ENCODE results near the gene PRSS57.
"Not testable (repeated sequence)": the region's sequence is repeated elsewhere in the genome, so short reads cannot be mapped to it uniquely, and the experiment has no call there.

The PRSS57 gene

GRCh38 chr19:676339-677105 is 18.7 kb downstream of the PRSS57 start, which contains the start of gene FSTL3:
TSS of gene FSTL3 (plus strand) at chr19:676392. CDS start at chr19:676424, 32 bp downstream.
- Histone ChIP-seq H3K27me3 (ENCODE audit: control insufficient read depth, insufficient read depth, low read length) (peaks cover 7% of the 10 kb centered on the region), H3K9me3 (ENCODE audit: control insufficient read depth, insufficient read depth, low read length) (no peaks in the 10 kb centered on the region), H3K9ac (ENCODE audit: low read depth, low read length) (no peak within 1 kb of the TSS), H3K4me1 (ENCODE audit: control insufficient read depth, insufficient read depth, low read length) (no peaks in the 10 kb centered on the region), H3K36me3 (ENCODE audit: control insufficient read depth, insufficient read depth, low read length) (no peaks in the 10 kb centered on the region), H3K4me3 (ENCODE audit: low read depth, low read length) (no peak within 1 kb of the TSS)

GRCh38 chr19:676007-676338 is 19.3 kb downstream of the PRSS57 start:
- H3K9ac ChIP-seq (ENCODE audit: low read depth, low read length) = no peak overlapping the region
- H3K27me3 ChIP-seq (ENCODE audit: control insufficient read depth, insufficient read depth, low read length) = peaks cover 7% of the 10 kb centered on the region

GRCh38 chr19:674282-675151 is 20.7 kb downstream of the PRSS57 start:
- Histone ChIP-seq H3K4me3 (ENCODE audit: low read depth, low read length) (no peak overlapping the region), H3K9me3 (ENCODE audit: control insufficient read depth, insufficient read depth, low read length) (no peaks in the 10 kb centered on the region), H3K36me3 (ENCODE audit: control insufficient read depth, insufficient read depth, low read length) (no peaks in the 10 kb centered on the region), H3K27me3 (ENCODE audit: control insufficient read depth, insufficient read depth, low read length) (peaks cover 7% of the 10 kb centered on the region), H3K4me1 (ENCODE audit: control insufficient read depth, insufficient read depth, low read length) (no peaks in the 10 kb centered on the region), H3K9ac (ENCODE audit: low read depth, low read length) (no peak overlapping the region)

More at GRCh38 chr19:676007-676338, 19.3 kb downstream of the PRSS57 start:
- no peaks in the 10 kb centered on the region for H3K9me3 ChIP-seq (ENCODE audit: control insufficient read depth, insufficient read depth, low read length)
- H3K4me3 ChIP-seq (ENCODE audit: low read depth, low read length) = no peak overlapping the region
- no peaks in the 10 kb centered on the region for H3K36me3 ChIP-seq (ENCODE audit: control insufficient read depth, insufficient read depth, low read length)
- H3K4me1 ChIP-seq (ENCODE audit: control insufficient read depth, insufficient read depth, low read length) = no peaks in the 10 kb centered on the region

- H3K4me3 ChIP-seq (ENCODE audit: low read depth, low read length) = no peak overlapping the region
- no peaks in the 10 kb centered on the region for H3K9me3 ChIP-seq (ENCODE audit: control insufficient read depth, insufficient read depth, low read length)
- no peak overlapping the region for H3K9ac ChIP-seq (ENCODE audit: low read depth, low read length)
- peaks cover 2% of the 10 kb centered on the region for H3K27me3 ChIP-seq (ENCODE audit: control insufficient read depth, insufficient read depth, low read length)
- no peaks in the 10 kb centered on the region for H3K36me3 ChIP-seq (ENCODE audit: control insufficient read depth, insufficient read depth, low read length)
- H3K4me1 ChIP-seq (ENCODE audit: control insufficient read depth, insufficient read depth, low read length) = no peaks in the 10 kb centered on the region
Measured at GRCh38 chr19:670609-671075, 24.6 kb downstream of the PRSS57 start.

- not testable (repeated sequence) for H3K4me3 ChIP-seq (ENCODE audit: low read depth, low read length); H3K27me3 ChIP-seq (ENCODE audit: control insufficient read depth, insufficient read depth, low read length); H3K4me1 ChIP-seq (ENCODE audit: control insufficient read depth, insufficient read depth, low read length); H3K9me3 ChIP-seq (ENCODE audit: control insufficient read depth, insufficient read depth, low read length); H3K9ac ChIP-seq (ENCODE audit: low read depth, low read length); H3K36me3 ChIP-seq (ENCODE audit: control insufficient read depth, insufficient read depth, low read length)
Measured at GRCh38 chr19:668675-669434, 26.4 kb downstream of the PRSS57 start.

GRCh38 chr19:666985-667573 is 28.2 kb downstream of the PRSS57 start:
- not testable (repeated sequence) for H3K27me3 ChIP-seq (ENCODE audit: control insufficient read depth, insufficient read depth, low read length); H3K9ac ChIP-seq (ENCODE audit: low read depth, low read length); H3K36me3 ChIP-seq (ENCODE audit: control insufficient read depth, insufficient read depth, low read length); H3K4me1 ChIP-seq (ENCODE audit: control insufficient read depth, insufficient read depth, low read length); H3K9me3 ChIP-seq (ENCODE audit: control insufficient read depth, insufficient read depth, low read length); H3K4me3 ChIP-seq (ENCODE audit: low read depth, low read length)

- Histone ChIP-seq H3K4me3 (ENCODE audit: low read depth, low read length) (no peak overlapping the region), H3K9me3 (ENCODE audit: control insufficient read depth, insufficient read depth, low read length) (no peaks in the 10 kb centered on the region), H3K9ac (ENCODE audit: low read depth, low read length) (peak overlapping the region; percentile 12), H3K27me3 (ENCODE audit: control insufficient read depth, insufficient read depth, low read length) (peaks cover 2% of the 10 kb centered on the region), H3K36me3 (ENCODE audit: control insufficient read depth, insufficient read depth, low read length) (peaks cover 1% of the 10 kb centered on the region), H3K4me1 (ENCODE audit: control insufficient read depth, insufficient read depth, low read length) (peaks cover 2% of the 10 kb centered on the region)
Measured at GRCh38 chr19:664913-665443, 30.3 kb downstream of the PRSS57 start.

GRCh38 chr19:663682-664117 is 31.6 kb downstream of the PRSS57 start:
- Histone ChIP-seq H3K9ac (ENCODE audit: low read depth, low read length) (peak overlapping the region; percentile 73), H3K27me3 (ENCODE audit: control insufficient read depth, insufficient read depth, low read length) (peaks cover 2% of the 10 kb centered on the region), H3K9me3 (ENCODE audit: control insufficient read depth, insufficient read depth, low read length) (no peaks in the 10 kb centered on the region), H3K36me3 (ENCODE audit: control insufficient read depth, insufficient read depth, low read length) (peaks cover 6% of the 10 kb centered on the region), H3K4me1 (ENCODE audit: control insufficient read depth, insufficient read depth, low read length) (peaks cover 2% of the 10 kb centered on the region), H3K4me3 (ENCODE audit: low read depth, low read length) (peak overlapping the region; percentile 70)

- no peaks in the 10 kb centered on the region for H3K9me3 ChIP-seq (ENCODE audit: control insufficient read depth, insufficient read depth, low read length)
- peak within 1 kb of the TSS; percentile 81 for H3K9ac ChIP-seq (ENCODE audit: low read depth, low read length)
- peaks cover 2% of the 10 kb centered on the region for H3K27me3 ChIP-seq (ENCODE audit: control insufficient read depth, insufficient read depth, low read length)
- H3K4me1 ChIP-seq (ENCODE audit: control insufficient read depth, insufficient read depth, low read length) = peaks cover 2% of the 10 kb centered on the region
- peak within 1 kb of the TSS; percentile 71 for H3K4me3 ChIP-seq (ENCODE audit: low read depth, low read length)
- peaks cover 12% of the 10 kb centered on the region for H3K36me3 ChIP-seq (ENCODE audit: control insufficient read depth, insufficient read depth, low read length)
Measured at GRCh38 chr19:662962-663681, 32.1 kb downstream of the PRSS57 start, which contains the start of gene RNF126. TSS of gene RNF126 (minus strand) at chr19:663214. CDS start at chr19:663121, 93 bp downstream.

- H3K4me1 ChIP-seq (ENCODE audit: control insufficient read depth, insufficient read depth, low read length) = peaks cover 2% of the 10 kb centered on the region
- H3K4me3 ChIP-seq (ENCODE audit: low read depth, low read length) = peak overlapping the region; percentile 71
- peaks cover 2% of the 10 kb centered on the region for H3K27me3 ChIP-seq (ENCODE audit: control insufficient read depth, insufficient read depth, low read length)
- peak overlapping the region; percentile 81 for H3K9ac ChIP-seq (ENCODE audit: low read depth, low read length)
- H3K36me3 ChIP-seq (ENCODE audit: control insufficient read depth, insufficient read depth, low read length) = peaks cover 12% of the 10 kb centered on the region
- H3K9me3 ChIP-seq (ENCODE audit: control insufficient read depth, insufficient read depth, low read length) = no peaks in the 10 kb centered on the region
Measured at GRCh38 chr19:662207-662961, 32.9 kb downstream of the PRSS57 start.

Data from iPS-15b (cell line).